HG02610 (cell line): ENCODE results near the gene ZFR.

Source experiments
- ATAC-seq: cut with Tn5 transposase; IDR thresholded peaks from one replicate; pipeline ENCODE4 v1.9.1; 2021; ENCODE audit warnings: mild to moderate bottlenecking, moderate library complexity; ENCODE audit not compliant: unreplicated experiment

Gene ZFR

DNA sequence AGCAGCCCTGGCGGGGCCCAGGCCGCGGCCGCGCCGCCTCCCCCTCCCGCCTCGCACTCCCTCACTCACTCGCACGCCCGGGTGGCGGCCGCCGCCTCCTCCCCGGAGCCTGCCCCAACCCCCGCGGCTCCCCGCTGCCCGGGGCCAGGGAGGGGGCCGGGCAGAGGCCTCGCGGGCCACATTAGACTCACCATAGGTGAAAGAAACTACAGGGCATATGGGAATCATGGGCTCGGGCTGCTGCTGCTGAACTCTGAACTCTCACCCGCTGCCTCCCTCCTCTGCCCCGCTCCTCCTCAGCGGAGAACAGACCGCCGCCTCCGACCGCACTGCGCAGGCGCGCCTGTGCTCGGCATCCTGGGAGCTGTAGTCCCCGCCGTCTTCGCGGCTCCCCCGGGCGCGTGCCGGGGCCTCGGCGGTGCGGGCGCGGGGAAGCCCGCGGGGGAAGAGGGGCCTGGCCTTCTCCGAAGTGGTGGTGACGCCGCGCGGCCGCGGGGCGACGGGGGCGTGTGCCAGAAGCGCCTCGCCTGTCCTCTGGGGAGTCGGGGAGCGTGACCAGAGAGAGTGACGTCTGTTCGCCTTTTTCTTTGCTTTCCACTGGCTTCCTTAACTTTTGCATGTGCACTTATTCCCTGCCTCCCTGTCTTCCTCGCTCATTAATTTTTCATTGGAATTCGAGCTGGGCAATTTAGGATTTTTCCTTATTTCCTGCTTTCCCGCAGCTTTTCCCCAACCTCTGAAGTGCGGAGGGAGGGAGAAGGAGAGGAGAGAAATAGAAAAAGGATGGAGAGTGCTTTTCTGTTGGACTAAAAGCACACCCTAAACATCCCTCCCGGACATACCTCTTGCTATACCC is at the start of gene ZFR:
ZFR (minus strand) TSS at position 310 of the 856 bp plus-strand sequence; CDS start at position 228, 82 bp downstream.
- ATAC-seq: peak; percentile 79

DNA sequence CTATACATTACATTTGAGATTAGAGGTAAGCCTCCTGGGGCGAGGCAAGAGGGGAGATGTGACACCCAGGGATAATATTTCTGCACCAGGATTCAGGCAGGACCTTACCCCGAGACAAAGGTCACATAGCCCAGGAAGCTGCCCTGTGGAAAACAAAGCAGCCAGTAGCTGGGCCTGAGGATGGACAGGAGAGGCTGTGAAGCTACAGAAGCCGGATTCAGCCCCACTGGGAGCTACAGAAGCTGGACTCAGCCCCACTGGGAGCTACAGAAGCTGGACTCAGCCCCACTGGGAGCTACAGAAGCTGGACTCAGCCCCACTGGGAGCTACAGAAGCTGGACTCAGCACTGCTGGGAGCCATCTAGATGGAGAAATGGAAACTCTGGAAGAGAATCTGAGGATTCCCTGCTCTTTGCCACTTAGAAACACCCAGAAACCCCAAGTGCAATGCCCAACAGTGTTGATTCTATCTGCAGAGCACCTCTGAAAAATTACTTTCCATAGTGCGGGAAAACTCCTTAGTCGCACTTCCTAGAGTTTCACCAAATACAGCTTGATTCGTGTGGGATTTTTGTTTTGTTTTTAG is 46.5 kb upstream of the ZFR start:
- ATAC-seq: no peak

- ATAC-seq: peak; percentile 54
Measured at GRCh38 chr5:32489791-32490562, 45.4 kb upstream of the ZFR start.

DNA sequence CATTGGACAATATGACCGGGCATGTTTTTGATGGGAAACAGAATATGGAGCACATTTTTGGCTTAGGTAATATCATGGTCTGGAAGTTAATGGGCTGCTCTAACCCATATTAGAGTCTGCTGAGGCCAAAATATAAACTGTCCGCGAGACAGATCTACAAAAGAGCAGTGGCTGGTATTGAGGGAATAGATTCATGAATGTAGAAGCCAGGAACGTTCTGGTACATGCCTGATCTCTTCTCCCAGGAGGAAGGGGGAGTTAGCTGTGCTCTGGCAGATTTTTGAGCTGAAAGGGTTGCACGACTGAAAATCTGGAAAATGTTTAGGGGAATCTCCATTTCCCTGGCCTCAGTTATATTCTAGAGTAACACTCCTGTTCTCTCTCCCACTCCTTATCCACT is 42.9 kb upstream of the ZFR start:
- no peak for ATAC-seq

DNA sequence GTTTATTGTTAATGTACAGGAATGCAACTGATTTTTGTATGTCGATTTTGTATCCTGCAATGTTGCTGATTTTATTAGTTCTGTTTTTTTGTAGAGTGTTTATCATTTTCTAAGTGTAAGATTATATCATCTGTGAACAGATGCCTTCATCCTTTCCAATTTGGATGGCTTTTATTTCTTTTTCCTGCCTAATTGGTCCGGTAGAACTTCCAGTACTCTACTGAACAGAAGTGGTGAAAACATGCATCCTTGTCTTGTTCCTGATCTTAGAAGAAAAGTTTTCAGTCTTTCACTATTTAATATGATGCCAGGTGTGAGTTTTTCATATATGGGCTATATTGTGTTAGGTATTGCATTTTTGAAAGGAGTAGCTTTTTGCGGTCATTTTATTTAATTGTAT is 42.5 kb upstream of the ZFR start:
- ATAC-seq: no peak

GRCh38 chr5:32482193-32482592 is 37.7 kb upstream of the ZFR start:
- ATAC-seq: no peak

DNA sequence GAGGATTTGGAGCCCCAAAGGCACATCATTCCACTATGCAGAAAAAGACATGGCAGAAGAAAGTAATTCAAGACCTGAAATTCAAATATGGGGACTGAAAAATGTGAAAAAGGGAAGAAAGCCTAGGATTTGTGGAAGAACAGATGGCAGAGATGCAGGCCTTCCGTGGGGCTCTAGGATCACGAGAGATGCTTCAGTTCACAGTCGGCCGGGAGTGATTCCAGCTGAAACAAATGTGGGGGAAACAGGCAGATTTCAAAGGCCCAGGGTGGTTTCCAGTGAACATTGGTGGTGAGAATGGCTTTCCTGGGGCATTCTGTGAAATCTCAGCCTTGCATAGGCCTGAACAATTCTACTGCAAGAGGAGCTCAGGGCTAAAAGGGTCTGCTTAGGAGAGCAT is 34.6 kb upstream of the ZFR start:
- no peak for ATAC-seq

- ATAC-seq: no peak
Measured at GRCh38 chr5:32476891-32477290, 32.4 kb upstream of the ZFR start.

DNA sequence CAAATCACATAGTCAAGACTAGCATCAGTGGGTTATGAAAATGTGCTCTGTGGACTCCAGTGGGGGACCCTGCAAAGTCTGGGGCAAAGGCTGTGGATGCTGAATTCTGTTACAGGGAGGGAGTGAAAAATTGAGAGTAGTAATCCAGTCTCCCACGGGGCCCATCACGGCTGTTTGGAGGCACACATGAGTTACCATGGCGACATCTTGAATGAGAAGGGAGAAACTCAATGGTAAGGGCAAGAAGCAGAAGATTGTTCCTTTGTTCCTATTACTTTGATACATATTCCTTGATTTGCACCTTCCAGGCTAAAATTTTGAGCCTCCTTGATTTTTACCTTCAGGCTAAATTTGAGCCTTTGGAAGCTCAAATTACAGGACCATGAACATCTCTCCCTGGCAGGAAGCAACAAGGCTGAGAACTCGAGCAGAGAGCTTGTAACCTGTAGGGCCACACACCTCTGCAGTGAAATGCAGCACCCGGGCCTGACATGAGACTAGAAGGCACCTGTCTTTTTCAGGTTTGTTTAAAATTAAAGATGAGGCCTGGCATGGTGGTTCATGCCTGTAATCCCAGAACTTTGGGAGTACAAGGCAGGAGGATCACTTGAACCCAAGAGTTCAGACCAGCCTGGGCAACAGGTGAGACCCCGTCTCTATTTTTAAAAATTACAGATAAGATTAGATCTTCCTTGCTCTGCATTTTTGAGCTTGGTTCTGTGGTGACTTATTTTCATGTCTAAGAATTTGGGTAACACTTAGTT is 31.0 kb upstream of the ZFR start:
- no peak for ATAC-seq

GRCh38 chr5:32474209-32474854 is 29.8 kb upstream of the ZFR start:
- no peak for ATAC-seq

GRCh38 chr5:32473072-32473471 is 28.5 kb upstream of the ZFR start:
- no peak for ATAC-seq

- no peak for ATAC-seq
Measured at GRCh38 chr5:32471784-32472183, 27.2 kb upstream of the ZFR start.

DNA sequence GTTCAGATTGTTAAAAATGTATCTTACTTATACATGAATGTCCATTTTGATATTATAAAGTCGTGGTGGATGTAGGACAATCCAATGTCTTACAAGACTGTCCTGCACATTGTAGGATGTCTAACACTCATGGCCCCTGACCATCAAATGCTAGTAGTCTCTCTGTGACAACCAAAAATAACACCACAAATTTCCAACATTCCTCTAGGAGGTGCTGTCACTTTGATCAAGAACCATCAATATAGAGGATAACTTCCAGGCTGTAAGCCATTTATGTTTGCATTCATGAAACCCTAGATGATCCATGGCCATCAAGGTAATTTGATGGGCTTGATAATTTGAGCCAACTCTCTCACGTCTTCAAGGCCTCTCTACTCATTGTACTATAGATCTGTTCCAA is 20.5 kb upstream of the ZFR start:
- no peak for ATAC-seq

DNA sequence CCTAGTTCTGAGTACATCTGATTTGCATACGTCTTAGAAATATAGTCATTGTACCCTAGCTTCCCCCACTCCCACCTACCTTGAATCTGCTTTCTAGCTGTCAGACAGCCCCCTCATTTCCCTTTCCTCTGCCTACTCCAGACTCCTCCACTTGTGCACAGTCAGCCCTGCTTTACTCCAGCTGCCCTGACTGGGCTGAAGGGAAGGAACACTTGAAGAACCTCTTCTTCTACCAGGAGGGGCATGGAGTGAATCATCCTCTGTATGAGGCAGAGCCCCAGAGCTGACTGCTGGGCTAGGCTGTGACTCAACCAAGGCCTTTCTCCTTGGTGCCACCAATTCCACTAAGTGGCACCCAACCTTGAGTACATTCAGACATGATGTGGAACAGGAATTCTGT is 18.1 kb upstream of the ZFR start:
- no peak for ATAC-seq

GRCh38 chr5:32461441-32462120 is 17.0 kb upstream of the ZFR start:
- no peak for ATAC-seq

GRCh38 chr5:32460702-32461101 is 16.2 kb upstream of the ZFR start:
- no peak for ATAC-seq

DNA sequence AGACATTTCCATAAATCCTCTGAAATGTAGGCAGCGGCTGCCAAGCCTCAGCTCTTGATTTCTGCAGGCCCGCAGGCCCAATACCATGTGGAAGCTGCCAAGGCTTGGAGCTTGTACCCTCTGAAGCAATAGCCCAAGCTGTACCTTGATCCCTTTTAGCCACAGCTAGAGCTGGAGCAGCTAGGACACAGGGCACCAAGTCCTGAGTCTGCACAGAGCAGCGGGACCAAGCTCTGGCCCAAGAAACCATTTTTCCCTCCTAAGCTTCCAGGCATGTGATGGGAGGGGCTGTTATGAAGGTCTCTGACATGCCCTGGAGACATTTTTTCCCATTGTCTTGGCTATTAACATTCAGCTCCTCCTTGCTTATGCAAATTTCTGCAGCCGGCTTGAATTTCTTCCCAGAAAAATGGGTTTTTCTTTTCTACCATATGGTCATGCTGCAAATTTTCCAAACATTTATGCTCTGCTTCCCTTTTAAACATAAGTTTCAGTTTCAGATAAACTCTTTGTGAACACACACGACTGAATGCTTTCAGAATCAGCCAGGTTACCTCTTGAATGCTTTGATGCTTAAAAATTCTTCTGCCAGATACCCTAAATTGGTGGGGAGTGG is 14.4 kb upstream of the ZFR start:
- ATAC-seq: no peak

- ATAC-seq: no peak
Measured at GRCh38 chr5:32455311-32455710, 10.8 kb upstream of the ZFR start.

DNA sequence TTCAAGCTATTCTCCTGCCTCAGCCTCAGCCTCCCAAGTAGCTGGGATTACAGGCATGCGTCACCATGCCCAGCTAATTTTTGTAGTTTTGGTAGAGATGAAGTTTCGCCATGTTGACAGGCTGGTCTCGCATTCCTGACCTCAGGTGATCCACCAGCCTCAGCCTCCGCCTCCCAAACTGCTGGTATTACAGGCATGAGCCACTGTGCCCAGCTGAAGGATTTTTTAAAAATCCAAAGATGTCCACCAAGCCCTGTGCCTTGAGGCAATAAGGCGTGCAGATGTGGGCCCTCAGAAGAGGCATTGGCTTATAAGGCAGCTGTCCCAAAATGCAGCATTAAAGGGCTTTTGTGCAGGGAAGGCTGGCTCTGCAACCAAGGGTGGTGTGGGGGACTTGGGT is 10.3 kb upstream of the ZFR start:
- no peak for ATAC-seq

DNA sequence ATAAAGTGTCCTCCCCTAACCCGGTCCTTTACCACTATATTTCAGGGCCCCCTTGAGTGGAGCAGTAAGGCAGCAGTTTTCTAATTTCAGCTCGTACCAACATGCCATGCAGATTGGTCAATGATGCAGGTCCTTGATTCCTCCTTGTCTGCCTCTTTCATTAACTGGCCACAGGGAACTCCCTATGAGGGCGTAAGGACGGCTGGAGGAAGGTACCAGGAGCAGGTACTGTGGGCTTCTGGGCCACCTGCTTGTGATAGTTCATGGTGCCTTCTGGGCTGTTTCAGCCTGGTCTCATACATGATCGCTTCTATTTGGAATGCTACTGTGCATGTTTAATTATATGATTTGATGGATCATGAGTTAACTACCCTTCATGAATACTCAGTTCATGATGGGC is 9.4 kb upstream of the ZFR start:
- no peak for ATAC-seq
